Left ventricle myocardium superior (tissue), 1 donor: ENCODE results near the gene TMEM63C. TPM values are rescaled to one million over a fixed set of nuclear protein-coding genes. Genes with fewer than 3 reads are reported as not detected.
"Not testable (repeated sequence)": the region's sequence is repeated elsewhere in the genome, so short reads cannot be mapped to it uniquely, and the experiment has no call there.

ENCODE experiments used
- ATAC-seq: fragments of 200-7000 bp; cut with Tn5 transposase; one replicate; pipeline ENCODE4 v1.9.1; 2020; ENCODE audit warnings: mild to moderate bottlenecking, moderate library complexity
- DNase-seq: peaks from one replicate; pipeline ENCODE4 v3.0.0-alpha.2; 2020
- intact Hi-C: fragments of 100-400 bp; cut with micrococcal nuclease; formaldehyde crosslinking; loops from one replicate; pipeline ENCODE4 v1.11.0; 2022
- total RNA-seq: library from RNA; stranded (reverse); fragmentation: NEBNext Ultra II Directional; extraction: Animal tissue kit (Norgen Biotek cat#: 25700); gene quantifications from one replicate; pipeline ENCODE4 v1.2.1, GENCODE V29; 2021
- donor health status: DM: no; HTN: yes; CAD: no; lungs with severe emphysema.

TMEM63C gene
- total RNA-seq, 1 donor from 2014 or later: 1.9 TPM

- ATAC-seq (no peak), DNase-seq (no peak)
- intact Hi-C loops: no loop called here
These were observed 87.5 kb downstream of the TMEM63C start for GRCh38 chr14:77268989-77269600.

DNA sequence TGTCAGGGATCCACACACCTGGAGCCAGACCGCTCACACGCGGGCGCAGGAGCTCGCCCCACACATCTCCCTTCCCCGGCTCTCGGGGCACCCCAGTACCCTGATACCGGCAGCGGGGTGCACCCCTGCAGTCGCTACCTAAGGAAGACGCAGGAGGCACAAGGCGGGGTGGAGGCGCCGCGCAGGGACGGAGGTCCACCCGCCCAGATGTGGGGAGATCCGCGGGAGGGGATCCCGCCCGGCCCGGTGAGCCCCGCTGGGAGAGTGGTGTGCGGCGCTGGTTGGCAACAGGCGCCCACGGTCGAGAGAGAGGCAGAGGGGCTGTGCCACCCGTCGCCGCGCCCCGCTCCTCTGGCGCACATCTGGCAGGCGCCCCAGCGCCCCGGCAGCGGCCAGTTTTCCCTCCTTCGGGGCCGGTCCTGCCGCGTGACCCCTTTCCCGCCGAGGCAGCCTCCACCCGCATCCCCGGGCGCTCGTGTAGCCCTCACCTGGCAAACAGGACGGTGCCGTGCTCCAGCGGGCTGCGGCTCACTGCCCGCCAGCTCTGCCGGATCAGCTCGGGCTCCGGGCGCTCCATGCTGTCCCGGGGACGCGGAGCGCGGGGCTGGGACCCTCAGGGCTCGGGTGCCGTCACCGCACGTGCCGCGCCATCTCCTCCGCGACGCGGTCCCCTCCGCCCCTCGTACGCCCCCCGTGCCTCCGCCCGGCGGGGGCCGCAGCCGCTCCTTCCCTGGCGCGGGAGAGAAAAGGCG, 88.9 kb downstream of the TMEM63C start:
- intact Hi-C loops: no loop called here
- ATAC-seq (no peak), DNase-seq (no peak)

GRCh38 chr14:77271113-77271710, 89.6 kb downstream of the TMEM63C start, which contains the start of gene NGB:
NGB (minus strand) TSS chr14:77271206; CDS start chr14:77270937, 269 bp downstream.
- no peak for DNase-seq
- ATAC-seq: no peak
- intact Hi-C loops: no loop called here

- DNase-seq (no peak), ATAC-seq (no peak)
- intact Hi-C loops: no loop called here
These were observed 90.7 kb downstream of the TMEM63C start for GRCh38 chr14:77272261-77272660.

DNA sequence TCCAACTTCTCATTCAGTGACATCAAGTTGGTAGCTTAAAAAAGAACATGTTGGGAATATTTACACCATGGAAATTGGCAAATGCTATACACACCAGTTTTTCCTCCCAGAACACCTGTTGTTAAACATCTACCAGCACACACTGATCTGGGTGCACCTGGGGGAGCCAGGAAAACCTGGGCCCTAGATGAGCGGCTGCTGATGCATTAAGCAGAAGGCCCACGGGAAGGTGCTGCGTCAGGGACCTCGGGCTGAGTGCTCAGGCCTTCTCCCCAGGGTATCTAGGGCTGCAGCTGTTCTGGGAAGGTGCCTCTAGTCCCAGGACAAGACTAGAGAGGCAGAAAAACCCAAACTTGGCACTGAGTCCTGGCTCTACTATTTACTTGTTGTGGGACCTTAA, 92.2 kb downstream of the TMEM63C start:
- DNase-seq (no peak), ATAC-seq (no peak)
- intact Hi-C loops: no loop called here

- ATAC-seq (no peak), DNase-seq (no peak)
- intact Hi-C loops: no loop called here
These were observed 93.5 kb downstream of the TMEM63C start for GRCh38 chr14:77275041-77275580.

DNA sequence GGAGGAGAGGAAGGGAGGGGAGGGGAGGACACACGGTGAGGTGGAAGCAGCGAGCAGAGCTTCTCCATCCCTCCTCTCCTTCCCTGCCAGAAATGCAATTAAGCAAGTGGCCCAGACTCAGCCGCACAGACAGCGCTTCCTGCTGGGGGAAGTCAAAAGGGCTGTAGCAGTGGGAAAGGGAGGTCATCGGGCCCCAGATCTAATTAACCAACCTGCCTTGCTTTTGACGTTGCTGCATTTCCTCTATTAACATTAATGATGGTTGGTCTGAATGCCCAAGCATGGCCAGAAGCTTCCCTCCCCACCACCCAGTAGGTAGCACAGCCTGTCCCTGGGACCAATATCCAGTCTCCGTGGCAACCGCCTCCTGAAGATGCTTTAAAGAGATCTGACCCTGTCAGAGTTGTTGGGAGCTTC, 94.0 kb downstream of the TMEM63C start:
- intact Hi-C loops: no loop called here
- DNase-seq (no peak), ATAC-seq (no peak)

- ATAC-seq (no peak), DNase-seq (no peak)
- intact Hi-C loops: no loop called here
These were observed 94.8 kb downstream of the TMEM63C start for GRCh38 chr14:77276295-77276935.

DNA sequence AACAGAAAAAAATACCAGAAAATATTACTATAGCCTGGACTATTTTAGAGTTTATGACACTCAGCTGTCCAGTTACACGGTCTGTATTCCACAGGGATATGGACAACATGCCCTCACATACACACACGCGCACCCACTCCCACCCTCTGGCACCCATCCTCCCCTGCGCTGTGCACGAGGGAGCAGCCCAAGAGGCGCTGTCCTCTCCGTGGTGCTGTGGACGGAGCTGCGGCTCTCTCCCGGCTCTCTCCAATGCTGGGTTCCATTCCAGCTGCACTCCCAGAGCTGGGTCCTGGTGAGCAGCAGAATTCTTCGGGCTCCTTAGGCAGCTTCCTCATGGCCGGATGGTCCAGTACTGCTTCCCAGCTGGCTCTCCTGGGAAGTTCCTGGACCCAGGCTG, 95.4 kb downstream of the TMEM63C start:
- DNase-seq (no peak), ATAC-seq (no peak)
- intact Hi-C loops: no loop called here

DNA sequence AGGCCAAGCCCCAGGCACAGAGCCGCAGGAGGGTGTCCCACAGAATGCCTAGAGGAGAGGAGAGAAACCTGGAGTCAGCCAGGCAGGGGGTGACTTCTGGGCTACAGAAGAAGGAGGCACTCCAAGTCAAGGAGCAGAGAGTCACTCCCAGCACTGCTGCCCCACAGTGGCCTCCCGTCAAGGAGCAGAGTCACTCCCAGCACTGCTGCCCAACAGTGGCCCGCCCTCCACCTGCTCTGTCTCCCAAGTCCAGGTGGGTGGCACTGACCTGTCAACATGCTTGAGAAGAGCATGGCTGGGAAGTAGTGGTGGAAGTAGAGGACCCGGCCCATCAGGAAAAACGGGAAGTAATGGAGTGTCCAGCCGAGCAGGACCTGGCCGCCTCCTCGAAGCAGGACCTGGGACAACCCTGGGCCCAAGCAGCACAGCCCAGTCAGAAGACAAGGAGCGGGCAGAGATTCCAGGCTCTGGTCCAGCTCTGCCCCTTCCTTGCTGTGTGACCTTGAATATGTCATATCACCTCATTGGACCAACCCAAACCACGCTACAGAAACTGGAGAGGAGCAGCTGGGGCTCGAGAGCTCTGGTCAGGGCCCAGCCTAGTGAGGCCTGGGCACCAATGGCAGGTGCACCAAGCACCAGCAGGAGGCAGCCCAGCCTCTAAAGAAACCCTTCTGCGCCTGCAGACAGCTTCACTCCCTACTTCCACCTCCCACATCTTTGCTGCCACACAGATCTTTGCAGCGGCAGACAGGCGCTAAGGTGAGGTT, 97.0 kb downstream of the TMEM63C start:
- ATAC-seq: no peak
- intact Hi-C loops: no loop called here
- DNase-seq: no peak

DNA sequence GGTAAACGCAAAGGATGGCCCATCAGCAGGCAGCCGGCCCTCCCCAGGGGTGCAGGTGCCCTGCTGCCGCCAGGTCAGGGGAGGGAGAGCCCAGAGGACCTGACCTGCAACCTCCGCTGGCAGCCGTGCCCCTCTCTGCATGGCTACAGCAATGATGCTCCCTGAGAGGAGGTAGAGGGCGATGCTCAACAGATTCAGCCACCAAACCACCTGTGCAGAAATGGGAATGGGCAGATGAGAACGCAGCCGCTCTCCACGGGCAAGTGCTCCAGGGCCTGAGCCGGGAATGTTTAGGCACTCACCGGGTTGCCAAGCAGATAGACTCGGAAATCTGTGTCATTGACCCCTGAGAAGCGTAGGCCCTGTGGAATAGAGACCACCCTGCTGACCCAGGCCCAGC, 98.1 kb downstream of the TMEM63C start:
- DNase-seq: no peak
- no peak for ATAC-seq
- intact Hi-C loops: no loop called here

DNA sequence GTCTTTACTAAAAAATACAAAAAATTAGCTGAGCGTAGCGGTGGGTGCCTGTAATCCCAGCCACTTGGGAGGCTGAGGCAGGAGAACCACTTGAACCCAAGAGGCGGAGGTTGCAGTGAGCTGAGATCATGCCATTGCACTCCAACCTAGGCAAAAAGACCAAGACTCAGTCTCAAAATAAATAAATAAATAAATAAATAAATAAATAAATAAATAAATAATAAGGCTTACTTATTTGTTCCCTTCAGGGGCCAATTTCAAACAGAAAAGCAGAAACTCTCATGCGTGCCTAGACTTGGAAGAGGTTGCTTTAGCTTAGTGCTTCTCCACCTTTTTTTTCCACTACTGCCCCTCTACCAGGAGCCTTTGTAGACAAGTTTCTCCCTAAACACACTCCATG, 99.3 kb downstream of the TMEM63C start:
- ATAC-seq, intact Hi-C loops, DNase-seq: not testable (repeated sequence)

- DNase-seq (no peak), ATAC-seq (no peak)
- intact Hi-C loops: no loop called here
These were observed 100.3 kb downstream of the TMEM63C start for GRCh38 chr14:77281852-77282410.

DNA sequence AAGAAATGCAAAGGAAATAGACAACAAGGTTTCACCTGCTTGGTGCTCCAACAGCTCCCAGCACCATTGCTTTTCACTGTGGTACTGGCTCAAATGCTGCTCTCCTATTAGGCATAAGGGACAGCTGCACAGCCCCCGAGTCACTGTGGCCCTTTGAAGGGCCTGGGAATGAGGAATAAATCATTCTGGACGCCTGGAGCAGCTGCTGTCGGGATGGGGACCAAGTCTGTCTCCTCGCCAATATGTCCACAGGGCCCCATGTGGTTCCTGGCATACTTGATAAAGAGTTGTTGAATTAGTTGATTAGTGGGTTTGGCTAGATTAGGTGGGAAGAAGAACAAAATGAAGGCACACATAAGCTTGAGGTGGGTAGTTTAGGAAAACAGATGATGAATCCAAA, 102.5 kb downstream of the TMEM63C start:
- ATAC-seq (no peak), DNase-seq (no peak)
- intact Hi-C loops: no loop called here

GRCh38 chr14:77284466-77284865, 102.9 kb downstream of the TMEM63C start:
- ATAC-seq: no peak
- DNase-seq: no peak
- intact Hi-C loops: no loop called here

DNA sequence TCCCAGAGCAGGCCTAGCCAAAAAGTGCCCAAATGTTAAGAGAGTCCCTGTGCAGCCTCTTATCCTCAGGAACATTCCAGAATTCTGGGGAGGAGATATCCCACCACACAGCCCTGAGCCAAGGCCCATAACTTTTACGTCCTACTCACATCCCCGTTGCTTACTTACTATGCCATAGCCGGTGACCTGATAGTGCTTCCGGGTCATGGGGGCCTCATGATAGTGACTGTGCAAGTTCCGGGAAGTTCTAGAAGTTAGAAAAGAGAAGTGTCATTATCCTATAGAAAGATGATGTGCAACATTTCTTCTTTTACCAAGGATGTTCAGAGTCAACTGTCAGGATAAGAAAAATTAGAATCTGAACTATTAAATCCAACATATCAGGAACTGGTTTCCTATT, 105.0 kb downstream of the TMEM63C start:
- intact Hi-C loops: no loop called here
- ATAC-seq: no peak
- DNase-seq: no peak

DNA sequence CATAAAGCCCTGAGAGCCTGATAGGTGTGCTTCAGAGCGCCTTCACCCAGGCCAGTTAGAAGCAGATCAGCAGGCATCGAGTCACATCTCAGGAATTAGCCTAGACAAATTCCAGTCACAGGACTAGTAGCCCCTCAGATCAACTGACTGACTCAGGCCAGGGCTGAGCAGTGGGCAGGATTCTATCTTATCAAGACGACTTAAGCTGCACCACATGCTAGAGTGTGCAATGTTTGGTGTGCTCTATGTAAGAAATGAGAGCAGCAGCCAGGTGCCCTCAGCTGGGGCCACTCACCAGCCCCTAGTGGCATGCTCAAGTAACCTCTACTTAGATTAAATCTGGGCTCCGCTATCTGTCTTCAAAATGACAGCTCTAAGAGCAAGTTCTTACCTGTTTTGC, 109.1 kb downstream of the TMEM63C start:
- ATAC-seq (no peak), DNase-seq (no peak)
- intact Hi-C loops: no loop called here

DNA sequence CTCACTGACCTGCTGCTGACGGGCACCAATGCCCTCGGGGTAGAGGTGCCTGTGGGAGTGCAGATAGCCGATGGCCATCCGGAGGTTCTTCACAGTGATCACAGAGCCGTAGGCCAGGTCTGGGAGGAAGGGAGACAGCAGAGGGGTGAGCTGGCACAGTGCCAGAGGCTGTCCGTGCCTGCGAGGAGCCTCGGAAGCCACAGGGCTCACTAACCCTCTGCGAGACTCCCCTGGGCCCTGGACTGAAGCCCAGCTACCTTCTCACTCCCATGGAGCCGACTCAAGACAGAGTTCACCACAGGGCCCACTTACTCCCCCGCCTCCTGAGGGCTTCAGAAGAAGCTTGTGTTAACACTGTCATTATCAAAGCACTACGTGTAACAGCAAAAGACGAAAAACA, 114.6 kb downstream of the TMEM63C start:
- intact Hi-C loops: no loop called here
- ATAC-seq (no peak), DNase-seq (no peak)

DNA sequence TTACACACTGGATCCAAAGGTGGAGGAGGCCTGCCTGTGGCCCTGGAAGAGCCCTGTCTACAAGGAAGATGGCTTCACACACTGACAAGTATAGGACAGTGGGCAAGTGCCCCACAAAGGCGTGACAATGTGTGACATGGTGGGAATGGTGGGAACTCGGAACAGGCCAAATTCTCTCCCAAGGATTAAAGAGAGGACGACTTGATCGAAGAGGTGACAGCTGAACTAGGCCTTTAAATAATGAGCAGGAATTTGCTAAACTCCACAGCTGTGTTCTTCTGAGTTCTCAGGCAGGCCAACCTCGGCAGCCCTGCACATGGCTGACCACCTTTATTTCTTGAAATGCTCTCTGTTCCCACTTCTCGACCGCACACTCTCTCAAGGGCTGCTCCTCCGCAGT, 115.3 kb downstream of the TMEM63C start:
- ATAC-seq: no peak
- no peak for DNase-seq
- intact Hi-C loops: no loop called here
